RWPE2 (cell line): ENCODE results near the gene FYTTD1.

Source experiments
- ATAC-seq: fragments of 200-7000 bp; cut with Tn5 transposase; 3 replicates; pipeline ENCODE4 v1.9.1; 2021; ENCODE audit warnings: low read depth
- DNase-seq: peaks from one replicate; pipeline ENCODE4 v3.0.0-alpha.2; 2020; ENCODE audit warnings: low spot score
- H3K27ac ChIP-seq: fragments of 450-650 bp; 2 replicates; pipeline ENCODE4 v1.5.1; 2017; ENCODE audit warnings: mild to moderate bottlenecking; ENCODE audit not compliant: poor library complexity, severe bottlenecking
- H3K27me3 ChIP-seq: fragments of 250-450 bp; sonication (Bioruptor Pico); 2 replicates; pipeline ENCODE4 v1.5.1; 2021; ENCODE audit warnings: mild to moderate bottlenecking, moderate library complexity; ENCODE audit not compliant: insufficient read depth, poor library complexity, severe bottlenecking
- H3K36me3 ChIP-seq: fragments of 250-450 bp; sonication (Bioruptor Pico); 2 replicates; pipeline ENCODE4 v1.5.1; 2020; ENCODE audit warnings: low read depth, mild to moderate bottlenecking, moderate library complexity
- H3K4me1 ChIP-seq: fragments of 250-450 bp; sonication (Bioruptor Pico); 2 replicates; pipeline ENCODE4 v1.5.1; 2021; ENCODE audit warnings: mild to moderate bottlenecking, moderate library complexity; ENCODE audit not compliant: insufficient read depth, poor library complexity, severe bottlenecking
- H3K4me3 ChIP-seq: fragments of 250-450 bp; sonication (Bioruptor Pico); 2 replicates; pipeline ENCODE4 v1.5.1; 2021; ENCODE audit warnings: mild to moderate bottlenecking, moderate library complexity; ENCODE audit not compliant: severe bottlenecking
- H3K9me3 ChIP-seq: fragments of 250-450 bp; sonication (Bioruptor Pico); 2 replicates; pipeline ENCODE4 v1.5.1; 2021; ENCODE audit warnings: mild to moderate bottlenecking, moderate library complexity; ENCODE audit not compliant: severe bottlenecking
- TF ChIP-seq, protein P1 (sequence below): fragments of 450-650 bp; IDR thresholded peaks from one replicate; pipeline ENCODE4 v1.5.1; 2017; ENCODE audit warnings: mild to moderate bottlenecking, moderate library complexity; ENCODE audit not compliant: poor library complexity, severe bottlenecking

The FYTTD1 gene

DNA sequence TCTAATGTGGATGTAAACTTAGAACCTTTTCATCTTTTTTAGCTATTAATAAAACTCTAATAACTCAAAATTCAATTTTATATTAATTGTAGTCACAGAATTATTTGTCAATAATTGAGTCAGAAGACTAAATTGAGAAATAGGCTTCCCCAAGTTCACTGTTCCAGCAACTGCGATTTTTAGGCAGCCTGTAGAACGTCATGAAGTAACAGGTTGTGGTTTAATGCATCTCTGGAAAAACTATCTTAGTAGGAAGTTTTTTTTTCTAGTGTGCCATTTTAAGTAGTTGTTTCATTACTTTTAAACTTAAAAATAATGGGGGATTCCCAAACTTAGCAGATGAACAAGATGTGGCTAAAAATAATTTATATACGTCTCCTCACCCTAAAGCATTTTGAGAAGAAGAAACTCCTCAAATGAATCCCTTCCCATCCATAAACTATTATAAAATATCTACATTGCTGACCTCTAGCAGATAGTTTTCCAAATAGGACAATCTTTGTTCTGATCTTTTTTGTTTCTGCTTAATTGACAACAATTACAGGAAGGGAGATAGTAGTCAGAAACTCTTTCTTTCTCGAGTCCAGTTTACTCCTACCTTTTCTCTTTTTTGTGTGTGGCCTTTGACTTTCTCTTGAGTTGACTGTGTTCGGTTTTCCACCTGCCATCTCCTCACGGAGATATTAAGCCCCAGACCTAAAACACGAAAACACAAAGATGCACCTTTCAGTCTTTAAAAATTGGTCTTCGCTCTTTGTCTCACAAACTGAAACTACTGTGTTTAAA is 84.4 kb downstream of the FYTTD1 start:
- no peaks in the 10 kb centered on the region for H3K4me1 ChIP-seq
- ATAC-seq (no peak), DNase-seq (no peak)
- H3K27ac ChIP-seq, result no peak overlapping the region
- H3K4me3 ChIP-seq, result no peak overlapping the region
- peaks cover 92% of the 10 kb centered on the region for H3K36me3 ChIP-seq
- TF ChIP-seq, protein P1, sequence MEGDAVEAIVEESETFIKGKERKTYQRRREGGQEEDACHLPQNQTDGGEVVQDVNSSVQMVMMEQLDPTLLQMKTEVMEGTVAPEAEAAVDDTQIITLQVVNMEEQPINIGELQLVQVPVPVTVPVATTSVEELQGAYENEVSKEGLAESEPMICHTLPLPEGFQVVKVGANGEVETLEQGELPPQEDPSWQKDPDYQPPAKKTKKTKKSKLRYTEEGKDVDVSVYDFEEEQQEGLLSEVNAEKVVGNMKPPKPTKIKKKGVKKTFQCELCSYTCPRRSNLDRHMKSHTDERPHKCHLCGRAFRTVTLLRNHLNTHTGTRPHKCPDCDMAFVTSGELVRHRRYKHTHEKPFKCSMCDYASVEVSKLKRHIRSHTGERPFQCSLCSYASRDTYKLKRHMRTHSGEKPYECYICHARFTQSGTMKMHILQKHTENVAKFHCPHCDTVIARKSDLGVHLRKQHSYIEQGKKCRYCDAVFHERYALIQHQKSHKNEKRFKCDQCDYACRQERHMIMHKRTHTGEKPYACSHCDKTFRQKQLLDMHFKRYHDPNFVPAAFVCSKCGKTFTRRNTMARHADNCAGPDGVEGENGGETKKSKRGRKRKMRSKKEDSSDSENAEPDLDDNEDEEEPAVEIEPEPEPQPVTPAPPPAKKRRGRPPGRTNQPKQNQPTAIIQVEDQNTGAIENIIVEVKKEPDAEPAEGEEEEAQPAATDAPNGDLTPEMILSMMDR, result no peak
- H3K27me3 ChIP-seq, result no peaks in the 10 kb centered on the region
- no peaks in the 10 kb centered on the region for H3K9me3 ChIP-seq

DNA sequence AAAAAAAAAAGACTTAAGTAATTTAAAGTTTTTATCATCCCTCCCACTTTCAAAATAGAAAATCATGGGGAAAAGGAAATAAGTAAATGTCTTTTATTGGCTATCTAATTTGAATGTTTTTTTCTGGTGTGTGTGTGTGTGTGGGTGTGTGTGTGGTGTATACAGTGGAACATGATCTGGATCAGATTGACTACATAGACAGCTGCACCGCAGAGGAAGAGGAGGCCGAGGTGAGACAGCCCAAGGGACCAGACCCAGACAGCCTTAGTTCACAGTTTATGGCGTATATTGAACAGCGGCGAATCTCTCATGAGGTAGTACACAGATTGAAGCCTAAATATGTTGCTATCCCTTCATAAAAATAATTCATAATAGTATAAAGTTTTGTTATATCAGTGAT is 85.8 kb downstream of the FYTTD1 start:
- TF ChIP-seq, protein P1, result no peak
- H3K36me3 ChIP-seq, result peaks cover 91% of the 10 kb centered on the region
- no peak for ATAC-seq

DNA sequence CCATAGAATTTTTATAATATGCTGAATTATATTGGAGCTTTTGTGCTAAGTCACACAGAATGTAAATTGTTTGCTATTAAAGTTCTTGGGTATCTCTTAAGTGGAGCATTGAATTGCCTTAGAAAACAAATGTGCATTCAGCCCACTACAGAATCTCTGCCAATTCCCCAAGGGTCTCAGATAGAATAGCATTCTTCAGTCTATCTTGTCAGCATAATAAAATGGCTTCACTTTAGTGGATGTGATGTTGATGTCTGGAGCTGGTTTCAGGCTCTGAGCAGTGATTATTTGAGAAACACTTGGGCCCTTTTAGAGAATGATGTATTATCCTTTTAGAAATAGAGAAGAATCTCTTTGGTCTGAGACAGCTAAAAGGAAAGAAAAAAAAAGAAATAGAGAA is 86.6 kb downstream of the FYTTD1 start:
- DNase-seq (no peak), ATAC-seq (no peak)
- peaks cover 90% of the 10 kb centered on the region for H3K36me3 ChIP-seq
- no peaks in the 10 kb centered on the region for H3K9me3 ChIP-seq
- H3K27me3 ChIP-seq, result no peaks in the 10 kb centered on the region
- no peak overlapping the region for H3K4me3 ChIP-seq
- H3K27ac ChIP-seq, result no peak overlapping the region
- TF ChIP-seq, protein P1, result no peak
- H3K4me1 ChIP-seq, result no peaks in the 10 kb centered on the region

More for the DNA sequence above, 85.8 kb downstream of the FYTTD1 start:
- Histone ChIP-seq H3K4me1 (no peaks in the 10 kb centered on the region), H3K9me3 (no peaks in the 10 kb centered on the region), H3K27ac (no peak overlapping the region), H3K4me3 (no peak overlapping the region), H3K27me3 (no peaks in the 10 kb centered on the region)
- no peak for DNase-seq
